Lower lobe of right lung (tissue), 2 donors: ENCODE measurements around the gene FAM81A. TPM values are rescaled to one million over a fixed set of nuclear protein-coding genes. Genes with fewer than 3 reads are reported as not detected.
"Not testable (repeated sequence)": the region's sequence is repeated elsewhere in the genome, so short reads cannot be mapped to it uniquely, and the experiment has no call there.

Experiments used
- ATAC-seq, 2 donors: fragments of 200-7000 bp; cut with Tn5 transposase; one replicate each; pipeline ENCODE4 v1.9.1; 2020 to 2022; ENCODE audit warnings: mild to moderate bottlenecking in 2 of 2, moderate library complexity in 2 of 2
- DNase-seq: peaks from one replicate; pipeline ENCODE4 v3.0.0-alpha.2; 2020
- H3K27ac ChIP-seq: fragments of 200-600 bp; one replicate; pipeline ENCODE4 v1.8.0; 2022
- H3K27me3 ChIP-seq: fragments of 200-600 bp; one replicate; pipeline ENCODE4 v1.8.0; 2022; ENCODE audit warnings: low read depth
- H3K36me3 ChIP-seq: fragments of 200-600 bp; one replicate; pipeline ENCODE4 v1.8.0; 2022; ENCODE audit warnings: mild to moderate bottlenecking
- H3K4me1 ChIP-seq: fragments of 200-600 bp; one replicate; pipeline ENCODE4 v1.8.0; 2022
- H3K4me3 ChIP-seq: fragments of 200-600 bp; one replicate; pipeline ENCODE4 v1.8.0; 2022; ENCODE audit warnings: mild to moderate bottlenecking
- H3K9me3 ChIP-seq: fragments of 200-600 bp; one replicate; pipeline ENCODE4 v1.8.0; 2022
- CTCF ChIP-seq: fragments of 200-600 bp; IDR thresholded peaks from one replicate; pipeline ENCODE4 v1.8.0; 2022; ENCODE audit warnings: antibody characterized with exemption, mild to moderate bottlenecking
- intact Hi-C: fragments of 100-400 bp; cut with DNase I; formaldehyde crosslinking; loops from one replicate; pipeline ENCODE4 v1.11.0; 2022
- total RNA-seq: library from RNA; stranded (reverse); fragmentation: NEBNext Ultra II Directional; extraction: Animal tissue kit (Norgen Biotek cat#: 25700); gene quantifications from one replicate; pipeline ENCODE4 v1.2.1, GENCODE V29; 2021
- donor health status: DM: no; HTN: yes; CAD: no; lungs with severe emphysema.

FAM81A gene
- total RNA-seq, 1 donor from 2014 or later, result 1.8 TPM

GRCh38 chr15:59396679-59397078 is 41.3 kb upstream of the FAM81A start:
- Histone ChIP-seq H3K36me3 (no peaks in the 10 kb centered on the region), H3K4me1 (no peaks in the 10 kb centered on the region), H3K4me3 (no peak overlapping the region), H3K27ac (no peak overlapping the region), H3K9me3 (no peaks in the 10 kb centered on the region), H3K27me3 (no peaks in the 10 kb centered on the region)
- intact Hi-C loops, result no loop called here
- no peak for DNase-seq
- ATAC-seq, result no peak
- TF ChIP-seq CTCF, result no peak

GRCh38 chr15:59398220-59398619 is 39.8 kb upstream of the FAM81A start:
- Histone ChIP-seq H3K9me3 (no peaks in the 10 kb centered on the region), H3K27ac (no peak overlapping the region), H3K27me3 (no peaks in the 10 kb centered on the region), H3K4me1 (no peaks in the 10 kb centered on the region), H3K4me3 (no peak overlapping the region), H3K36me3 (no peaks in the 10 kb centered on the region)
- TF ChIP-seq CTCF, result no peak
- ATAC-seq (no peak), DNase-seq (no peak)
- intact Hi-C loops, result no loop called here

GRCh38 chr15:59399465-59400102 is 38.4 kb upstream of the FAM81A start:
- no peaks in the 10 kb centered on the region for H3K9me3 ChIP-seq
- ATAC-seq (peak; percentile 75 to 78), DNase-seq (no peak)
- H3K4me3 ChIP-seq, result no peak overlapping the region
- H3K36me3 ChIP-seq, result no peaks in the 10 kb centered on the region
- H3K27me3 ChIP-seq, result no peaks in the 10 kb centered on the region
- H3K27ac ChIP-seq, result no peak overlapping the region
- intact Hi-C loops, result no loop called here
- H3K4me1 ChIP-seq, result no peaks in the 10 kb centered on the region
- TF ChIP-seq CTCF, result no peak

- H3K4me1 ChIP-seq, result no peaks in the 10 kb centered on the region
- intact Hi-C loops, result no loop called here
- no peak overlapping the region for H3K4me3 ChIP-seq
- H3K27me3 ChIP-seq, result no peaks in the 10 kb centered on the region
- DNase-seq (no peak), ATAC-seq (peak in 1 of 2 donors; percentile 19)
- no peaks in the 10 kb centered on the region for H3K9me3 ChIP-seq
- no peak for TF ChIP-seq CTCF
- no peak overlapping the region for H3K27ac ChIP-seq
- H3K36me3 ChIP-seq, result no peaks in the 10 kb centered on the region
Observed at GRCh38 chr15:59400103-59400813, 37.7 kb upstream of the FAM81A start.

- H3K27ac ChIP-seq, ATAC-seq, H3K9me3 ChIP-seq, H3K4me1 ChIP-seq, H3K4me3 ChIP-seq, DNase-seq, H3K27me3 ChIP-seq, H3K36me3 ChIP-seq, intact Hi-C loops: not testable (repeated sequence)
Observed at GRCh38 chr15:59401051-59401823, 36.7 kb upstream of the FAM81A start.
